Urothelium cell line (cell line): Measurements from ENCODE around the gene DDX28.
A peak's percentile ranks its signal among the peaks of the same experiment; 100 is the strongest.

Experiments
- DNase-seq: peaks from one replicate; pipeline ENCODE4 v3.0.0; 2011; ENCODE audit warnings: low spot score, mixed read lengths
- FAIRE-seq: peaks from 2 replicates; lab custom pipeline; 2011; peaks lifted over from hg19 to GRCh38; lab: Jason Lieb, UNC

The DDX28 gene, protein sequence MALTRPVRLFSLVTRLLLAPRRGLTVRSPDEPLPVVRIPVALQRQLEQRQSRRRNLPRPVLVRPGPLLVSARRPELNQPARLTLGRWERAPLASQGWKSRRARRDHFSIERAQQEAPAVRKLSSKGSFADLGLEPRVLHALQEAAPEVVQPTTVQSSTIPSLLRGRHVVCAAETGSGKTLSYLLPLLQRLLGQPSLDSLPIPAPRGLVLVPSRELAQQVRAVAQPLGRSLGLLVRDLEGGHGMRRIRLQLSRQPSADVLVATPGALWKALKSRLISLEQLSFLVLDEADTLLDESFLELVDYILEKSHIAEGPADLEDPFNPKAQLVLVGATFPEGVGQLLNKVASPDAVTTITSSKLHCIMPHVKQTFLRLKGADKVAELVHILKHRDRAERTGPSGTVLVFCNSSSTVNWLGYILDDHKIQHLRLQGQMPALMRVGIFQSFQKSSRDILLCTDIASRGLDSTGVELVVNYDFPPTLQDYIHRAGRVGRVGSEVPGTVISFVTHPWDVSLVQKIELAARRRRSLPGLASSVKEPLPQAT

DNA sequence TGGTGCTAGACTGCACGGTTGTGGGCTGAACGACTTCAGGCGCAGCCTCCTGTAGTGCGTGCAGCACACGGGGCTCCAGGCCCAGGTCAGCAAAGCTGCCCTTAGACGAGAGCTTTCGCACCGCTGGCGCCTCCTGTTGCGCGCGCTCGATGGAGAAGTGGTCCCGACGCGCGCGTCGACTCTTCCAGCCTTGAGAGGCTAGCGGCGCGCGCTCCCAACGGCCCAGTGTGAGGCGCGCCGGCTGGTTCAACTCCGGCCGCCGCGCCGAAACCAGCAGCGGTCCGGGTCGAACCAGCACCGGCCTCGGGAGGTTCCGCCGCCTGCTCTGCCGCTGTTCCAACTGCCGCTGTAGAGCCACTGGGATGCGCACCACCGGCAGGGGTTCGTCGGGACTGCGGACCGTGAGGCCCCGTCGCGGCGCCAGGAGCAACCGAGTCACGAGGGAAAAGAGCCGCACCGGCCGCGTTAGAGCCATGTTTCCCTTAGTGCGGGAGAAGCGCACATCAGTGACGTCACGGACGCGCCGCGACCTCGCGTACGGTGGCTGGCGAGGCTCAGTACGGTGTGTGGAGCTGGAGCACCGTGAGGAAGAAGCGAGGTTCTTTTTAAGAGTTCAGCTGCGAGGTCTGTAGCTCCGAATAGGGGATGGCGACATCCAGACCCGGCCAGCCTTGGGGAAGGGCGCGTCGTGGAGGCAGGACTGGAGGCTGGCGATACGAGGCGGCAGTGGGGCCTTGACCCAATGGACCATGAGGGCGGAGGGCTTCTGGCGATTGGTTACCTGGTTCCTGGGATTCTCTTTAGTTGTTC, at the start of gene DDX28, which contains the start of gene DUS2:
TSS of gene DDX28 (minus strand) at position 505 of the 810 bp plus-strand sequence. CDS start at position 475, 30 bp downstream.
TSS of gene DUS2 (plus strand) at position 557 of the 810 bp plus-strand sequence. CDS start 14,740 bp downstream, outside the sequence.
- DNase-seq = peak; percentile 89
- peak; percentile 13 for FAIRE-seq

DNA sequence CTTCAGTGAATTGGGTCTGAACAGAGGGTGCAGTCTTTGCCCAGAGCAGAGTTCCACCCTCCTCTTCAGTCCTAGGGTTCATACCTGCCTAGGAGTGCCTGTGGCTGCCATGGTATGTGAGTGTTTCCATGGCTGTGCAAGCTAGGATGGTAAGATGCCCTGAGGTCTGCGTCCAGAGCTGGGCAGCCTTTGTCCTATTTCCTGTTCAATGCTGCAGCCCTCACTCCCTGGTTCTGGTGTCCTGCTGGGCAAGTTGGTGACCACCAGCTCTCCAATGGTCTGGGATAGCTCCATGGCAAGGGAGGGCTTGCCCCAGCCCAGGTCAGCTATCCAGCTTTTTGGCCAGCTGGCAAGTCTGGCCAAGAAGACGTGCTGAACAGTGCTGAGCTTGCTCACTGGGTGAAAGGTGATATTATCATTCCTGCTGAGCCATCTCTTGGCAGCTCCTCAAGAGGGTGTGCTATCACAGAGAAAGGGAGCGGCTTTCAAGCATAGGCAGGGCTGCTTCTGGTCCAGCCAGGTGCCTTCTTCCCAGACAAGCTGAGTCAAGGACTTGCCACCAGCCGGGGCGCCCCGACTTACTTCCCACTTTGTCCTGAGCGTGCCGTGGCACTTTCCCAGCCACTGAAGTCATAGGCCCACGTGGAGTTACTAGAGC, 49.1 kb upstream of the DDX28 start:
- FAIRE-seq = no peak
- no peak for DNase-seq

DNA sequence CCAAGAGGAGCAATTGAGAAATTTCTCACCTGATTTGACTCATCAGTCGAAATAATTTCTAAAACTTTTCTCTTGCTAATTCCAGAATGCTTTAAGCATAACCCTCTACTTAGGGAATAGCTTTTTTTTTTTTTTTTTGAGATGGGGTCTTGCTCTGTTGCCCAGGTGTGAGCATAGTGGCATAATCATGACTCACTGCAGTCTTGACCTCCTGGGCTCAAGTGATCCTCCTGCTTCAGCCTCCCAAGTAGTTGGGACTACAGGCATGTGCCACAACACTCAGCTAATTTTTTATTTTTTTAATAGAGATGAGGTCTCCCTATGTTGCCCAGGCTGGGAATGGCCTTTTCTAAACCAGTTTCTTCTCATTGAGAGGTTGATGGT, 48.5 kb upstream of the DDX28 start:
- DNase-seq (no peak), FAIRE-seq (no peak)

DNA sequence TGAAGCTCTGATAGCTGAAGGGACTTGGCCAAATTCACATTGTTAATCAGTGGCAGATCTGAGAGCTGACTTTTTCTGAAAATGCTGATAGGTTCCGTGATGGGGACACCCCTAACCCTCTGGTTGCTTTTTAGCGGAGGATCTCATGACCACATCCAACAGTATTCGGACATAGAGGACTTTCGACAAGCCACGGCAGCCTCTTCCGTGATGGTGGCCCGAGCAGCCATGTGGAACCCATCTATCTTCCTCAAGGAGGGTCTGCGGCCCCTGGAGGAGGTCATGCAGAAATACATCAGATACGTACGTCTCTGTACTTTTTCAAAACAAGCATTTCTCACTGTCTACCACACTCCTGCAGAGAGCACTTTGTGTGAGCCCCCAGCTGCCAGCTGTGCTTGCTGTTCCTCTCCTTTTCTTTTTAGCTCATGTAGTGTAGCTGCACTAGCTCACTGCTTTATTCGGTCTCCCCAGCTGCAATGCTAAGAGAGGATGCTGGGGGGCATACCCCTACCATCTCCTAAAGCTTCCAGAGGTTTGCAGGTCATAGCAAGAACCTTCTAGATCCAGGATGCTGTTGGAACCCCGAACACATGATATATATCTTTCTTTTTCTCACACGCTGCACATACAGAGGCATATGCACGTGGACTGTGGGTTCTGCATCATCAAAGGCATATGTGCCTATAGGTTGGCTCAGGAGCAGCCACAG, 47.9 kb upstream of the DDX28 start:
- no peak for DNase-seq
- no peak for FAIRE-seq

DNA sequence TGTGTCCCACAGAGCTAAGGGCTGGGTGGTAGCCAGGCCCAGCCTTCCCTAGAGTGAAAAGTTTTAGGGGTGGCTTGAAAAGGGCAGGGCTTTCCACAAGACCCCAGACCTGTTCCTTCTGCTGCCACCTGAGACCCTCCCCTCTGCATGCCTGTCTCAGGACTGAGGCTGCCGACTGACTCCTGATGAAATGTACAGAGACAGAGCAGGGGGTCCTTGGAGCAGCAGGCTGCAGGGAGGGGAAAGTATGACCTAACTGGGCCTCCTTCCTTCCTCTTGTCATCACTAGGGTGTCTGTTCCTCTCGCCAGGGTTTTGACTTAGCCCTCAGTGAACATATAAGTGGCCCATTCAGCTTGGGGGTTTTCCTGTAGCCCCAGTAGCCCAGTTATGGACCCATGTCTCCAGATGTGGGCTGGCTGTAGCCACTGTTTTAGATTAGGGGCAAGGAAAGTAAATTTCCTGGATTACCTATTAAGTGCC, 47.3 kb upstream of the DDX28 start:
- DNase-seq (no peak), FAIRE-seq (no peak)

DNA sequence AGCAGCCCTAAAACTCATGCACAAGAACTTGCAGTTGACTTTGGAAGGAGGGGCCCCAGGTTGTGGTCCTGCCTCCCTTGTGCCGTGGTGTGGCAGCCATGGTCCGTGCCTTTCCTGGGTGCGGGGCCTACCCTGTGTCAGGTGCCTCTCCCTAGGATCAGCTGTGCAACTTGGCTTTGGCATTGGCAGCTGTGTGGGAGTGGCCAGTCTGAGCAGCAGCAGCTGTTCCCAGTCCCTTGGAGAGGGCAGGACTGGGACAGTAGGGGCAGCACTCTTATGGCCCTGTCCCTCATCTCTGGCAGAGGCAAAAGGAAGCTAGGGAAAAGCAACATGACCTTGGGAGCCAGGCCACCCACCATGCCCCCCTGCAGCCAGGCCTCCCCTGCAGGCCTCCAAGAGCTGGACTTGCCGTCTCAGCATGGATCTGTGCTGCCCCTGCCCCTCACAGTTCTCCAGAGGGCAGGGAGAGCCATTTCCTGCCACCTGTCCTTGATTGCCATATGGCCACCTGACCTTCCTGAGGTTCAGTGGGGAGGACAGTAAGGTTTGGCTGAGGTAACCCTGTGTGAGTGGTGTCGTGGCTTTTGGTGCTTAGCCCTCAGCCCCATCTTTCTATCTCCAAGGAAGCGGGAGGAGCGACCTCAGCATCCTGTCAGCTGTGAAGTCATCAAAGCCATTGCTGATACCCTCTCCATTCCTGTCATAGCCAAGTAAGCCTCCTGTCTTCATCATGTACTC, 46.6 kb upstream of the DDX28 start:
- DNase-seq (no peak), FAIRE-seq (no peak)

DNA sequence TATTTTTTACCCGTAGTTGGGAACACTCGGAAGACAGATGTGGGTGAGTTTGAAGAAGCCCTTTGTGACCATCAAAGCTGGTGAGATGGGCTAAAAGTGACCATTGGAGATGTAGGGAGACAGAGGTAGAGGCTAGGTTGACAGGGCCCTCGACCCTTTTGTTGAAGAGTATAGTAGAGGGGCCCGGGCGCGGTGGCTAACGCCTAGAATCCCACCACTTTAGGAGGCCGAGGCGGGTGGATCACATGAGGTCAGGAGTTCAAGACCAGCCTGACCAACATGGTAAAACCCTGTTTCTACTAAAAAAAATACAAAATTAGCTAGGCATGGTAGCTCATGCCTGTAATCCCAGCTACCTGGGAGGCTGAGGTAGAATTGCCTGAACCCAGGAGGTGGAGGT, 45.9 kb upstream of the DDX28 start:
- no peak for FAIRE-seq
- no peak for DNase-seq

DNA sequence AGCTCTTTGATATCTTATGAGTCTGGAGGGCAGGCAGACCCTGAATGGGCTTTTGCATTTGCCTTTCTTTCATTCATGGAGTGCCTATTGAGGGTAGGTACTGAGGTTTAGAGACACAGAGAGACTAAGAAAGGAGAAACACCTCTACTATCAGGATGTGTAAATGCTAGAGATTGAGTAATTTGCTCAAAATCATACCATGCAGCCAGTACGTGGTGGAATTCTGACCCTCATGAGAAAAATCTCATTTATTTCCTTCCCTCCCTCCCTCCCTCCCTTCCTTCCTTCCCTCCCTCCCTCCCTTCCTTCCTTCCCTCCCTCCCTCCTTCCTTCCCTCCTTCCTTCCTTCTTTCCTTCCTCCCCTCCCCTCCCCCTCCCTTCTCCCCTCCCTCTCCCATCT, 43.7 kb upstream of the DDX28 start:
- FAIRE-seq (no peak), DNase-seq (no peak)

DNA sequence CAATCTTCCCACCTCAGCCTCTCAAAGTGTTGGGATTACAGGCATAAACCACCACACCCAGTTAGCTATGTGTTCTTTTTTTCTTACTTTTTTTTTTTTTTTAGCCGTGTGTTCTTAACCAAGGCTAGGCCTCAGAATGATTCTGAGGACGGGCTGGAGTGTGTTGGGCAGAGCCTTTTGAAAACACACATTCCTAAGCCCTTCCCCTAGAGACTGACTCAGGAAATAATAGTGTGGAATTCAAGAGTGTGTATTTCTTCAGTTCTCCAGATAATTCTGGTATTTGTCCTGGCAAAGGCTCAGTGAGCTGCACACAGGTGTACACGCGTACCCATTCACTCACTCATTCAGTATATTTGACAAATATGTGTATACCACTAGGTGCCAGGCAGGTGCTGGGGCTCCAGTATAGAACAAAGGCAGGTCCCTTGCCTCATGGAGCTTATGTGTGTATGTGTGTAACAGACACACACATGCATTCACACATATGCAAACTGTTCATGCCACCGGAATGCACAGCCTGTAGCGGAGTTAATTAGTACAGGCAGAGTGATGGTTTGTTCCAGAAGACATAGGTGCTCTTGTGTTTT, 42.8 kb upstream of the DDX28 start:
- FAIRE-seq (no peak), DNase-seq (no peak)

DNA sequence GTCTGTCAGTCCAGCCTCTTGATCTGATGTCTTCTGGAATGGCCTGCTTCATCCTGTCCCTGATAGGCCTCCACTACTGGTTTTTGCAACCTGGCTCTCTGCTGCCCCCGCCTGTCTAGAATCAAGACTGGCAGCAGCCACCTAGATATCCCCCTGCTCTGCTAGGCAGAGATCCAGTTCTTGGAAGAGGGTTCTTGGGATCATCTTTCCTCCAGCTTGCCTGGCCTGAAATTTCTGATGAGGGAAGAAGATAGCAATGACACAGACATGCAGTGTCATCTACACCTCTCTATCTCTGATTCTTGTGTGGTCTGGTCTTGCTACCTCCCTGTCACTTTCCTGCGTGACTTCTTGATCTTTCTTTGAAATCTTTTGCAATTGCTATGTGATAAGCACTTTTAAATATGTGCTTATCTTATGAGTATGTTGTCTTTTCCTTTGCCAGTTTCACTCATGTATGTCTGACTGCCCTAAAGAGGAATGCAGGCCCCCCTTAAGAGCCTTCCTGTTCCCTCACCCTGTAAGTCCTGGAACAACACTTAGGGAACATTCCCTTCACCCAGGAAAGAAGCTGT, 41.8 kb upstream of the DDX28 start:
- FAIRE-seq (no peak), DNase-seq (peak; percentile 81)

DNA sequence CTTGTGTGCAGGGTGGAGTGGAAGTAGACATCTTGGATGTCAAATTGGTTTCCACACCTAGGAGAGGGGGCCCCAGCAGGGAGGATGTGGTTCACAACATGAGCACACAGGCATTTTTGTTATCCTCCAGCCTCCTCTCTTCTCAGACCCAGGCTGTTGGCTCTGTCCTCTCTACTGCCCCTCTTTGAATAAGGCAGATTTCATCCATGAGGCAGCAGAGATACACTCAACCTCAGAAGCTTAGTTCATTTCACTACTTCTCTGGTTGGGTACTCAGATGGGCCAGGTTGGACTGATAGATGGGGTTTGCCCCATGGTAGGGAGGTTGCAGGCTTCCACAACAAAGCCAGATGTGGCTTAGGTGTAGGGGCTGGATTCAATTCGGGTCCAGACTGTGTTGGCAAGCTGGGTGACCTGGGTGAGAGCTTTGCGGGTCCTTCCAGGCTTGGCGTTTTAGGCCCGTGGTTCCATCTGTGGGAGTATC, 39.9 kb upstream of the DDX28 start:
- DNase-seq (no peak), FAIRE-seq (no peak)

DNA sequence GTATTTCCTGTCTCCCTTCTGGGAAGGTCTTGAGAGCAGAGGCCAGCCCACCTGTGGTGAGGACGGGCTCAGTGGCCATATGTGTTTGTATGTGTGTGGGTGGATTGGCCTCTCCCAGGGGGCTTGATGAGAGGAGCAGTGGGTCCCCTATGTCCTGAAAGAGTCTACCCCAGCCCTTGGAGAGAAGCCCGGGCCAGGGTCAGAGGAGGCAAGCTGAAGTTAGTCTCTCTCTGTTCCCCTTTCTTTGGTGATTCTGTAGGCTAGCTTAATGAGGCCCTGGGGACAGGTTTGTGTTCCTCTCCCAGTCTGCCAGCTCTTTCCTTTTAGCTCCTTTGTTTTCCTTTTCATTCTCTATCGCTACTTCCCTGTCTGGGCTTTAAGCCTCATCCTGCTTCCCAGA, 38.4 kb upstream of the DDX28 start:
- DNase-seq = no peak
- FAIRE-seq = no peak

DNA sequence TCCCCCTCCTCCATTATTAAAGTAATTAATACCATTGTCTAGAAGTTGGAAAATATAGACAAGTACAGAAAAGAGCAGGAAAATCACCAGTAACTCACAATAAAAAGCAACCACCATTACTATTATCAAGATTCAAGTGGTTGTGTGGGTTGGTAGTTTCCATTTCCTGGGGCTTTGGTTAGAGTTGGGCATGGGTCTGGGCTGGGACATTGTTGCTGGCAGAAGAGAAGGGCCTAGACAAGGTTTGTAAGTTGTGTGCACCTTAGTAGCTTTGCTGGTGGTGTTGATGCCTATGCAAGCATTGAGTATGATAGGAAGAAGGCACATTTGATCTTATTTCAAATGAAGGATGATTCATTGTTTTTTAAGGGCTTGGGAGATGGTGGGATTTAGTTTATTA, 36.8 kb upstream of the DDX28 start:
- FAIRE-seq (no peak), DNase-seq (no peak)

DNA sequence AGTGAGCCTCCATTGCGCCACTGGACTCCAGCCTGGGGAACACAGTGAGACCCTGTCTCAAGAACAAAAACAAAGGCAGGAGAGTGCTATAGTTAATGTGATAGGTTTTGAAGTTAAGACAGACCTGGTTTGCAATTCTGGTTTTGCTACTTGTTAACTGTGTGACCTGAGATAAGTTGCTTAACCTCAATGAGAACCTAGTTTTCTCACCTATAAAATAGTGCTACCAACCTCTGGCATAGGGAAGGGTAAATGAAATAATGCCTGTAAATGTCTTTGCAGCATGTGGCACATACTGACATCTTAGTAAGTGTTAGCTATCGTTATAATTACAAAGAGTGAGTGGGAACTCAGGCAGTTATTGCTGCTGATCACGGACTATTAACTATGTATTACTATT, 32.4 kb upstream of the DDX28 start:
- no peak for FAIRE-seq
- no peak for DNase-seq

DNA sequence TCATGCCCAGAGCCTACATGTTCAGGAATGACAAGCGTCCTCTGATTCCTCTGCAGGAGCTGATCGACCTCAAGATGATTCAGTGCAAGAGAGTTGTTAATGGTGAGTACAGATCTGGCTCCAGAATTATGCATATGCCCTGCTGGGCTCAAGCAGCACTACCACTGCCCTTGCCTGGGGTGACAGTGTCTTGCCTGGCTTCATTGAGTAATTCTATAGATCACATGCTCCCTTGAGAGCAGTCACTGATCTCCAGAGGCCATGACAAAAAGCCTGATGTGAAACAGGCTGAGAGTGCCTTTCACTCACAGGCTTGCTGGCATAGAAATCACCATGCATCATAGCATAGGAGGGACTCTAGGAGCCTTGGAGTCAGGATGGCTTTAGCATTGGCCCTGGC, 26.4 kb upstream of the DDX28 start:
- no peak for FAIRE-seq

DNA sequence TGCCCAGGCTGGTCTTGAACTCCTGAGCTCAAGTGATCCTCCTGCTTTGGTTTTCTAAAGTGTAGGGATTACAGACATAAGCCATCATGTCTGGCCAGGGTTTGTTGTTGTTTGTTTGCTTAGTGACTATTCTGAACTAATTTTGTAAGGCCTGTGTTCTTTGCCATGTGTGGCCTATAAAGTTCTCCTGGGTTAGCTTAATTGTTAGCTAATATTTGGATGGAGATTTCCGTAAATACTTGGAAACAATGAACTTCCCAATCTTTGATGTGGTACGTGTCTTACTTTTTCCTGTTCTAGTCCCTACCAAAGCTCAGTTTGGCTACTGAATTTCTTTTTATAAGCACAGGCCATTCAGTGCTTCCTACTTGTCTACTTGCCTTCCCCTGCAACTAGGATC, 25.0 kb upstream of the DDX28 start:
- no peak for FAIRE-seq
- no peak for DNase-seq

More for the DNA sequence above, 26.4 kb upstream of the DDX28 start:
- no peak for DNase-seq

DNA sequence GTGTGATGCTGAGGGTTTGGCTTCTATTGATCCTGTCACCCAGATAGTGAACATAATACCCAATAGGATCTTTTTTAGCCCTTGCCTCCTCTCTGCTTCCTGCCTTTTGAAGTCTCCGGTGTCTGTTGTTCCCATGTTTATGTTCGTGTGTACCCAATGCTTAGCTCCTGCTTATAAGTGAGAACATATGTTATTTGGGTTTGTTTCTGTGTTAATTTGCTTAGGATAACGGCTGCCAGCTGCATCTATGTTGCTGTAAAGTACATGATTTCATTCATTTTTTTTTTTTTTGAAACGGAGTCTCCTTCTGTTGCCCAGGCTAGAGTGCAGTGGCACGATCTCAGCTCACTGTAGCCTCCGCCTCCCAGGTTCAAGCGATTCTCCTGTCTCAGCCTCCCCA, 23.1 kb upstream of the DDX28 start:
- DNase-seq (no peak), FAIRE-seq (no peak)

DNA sequence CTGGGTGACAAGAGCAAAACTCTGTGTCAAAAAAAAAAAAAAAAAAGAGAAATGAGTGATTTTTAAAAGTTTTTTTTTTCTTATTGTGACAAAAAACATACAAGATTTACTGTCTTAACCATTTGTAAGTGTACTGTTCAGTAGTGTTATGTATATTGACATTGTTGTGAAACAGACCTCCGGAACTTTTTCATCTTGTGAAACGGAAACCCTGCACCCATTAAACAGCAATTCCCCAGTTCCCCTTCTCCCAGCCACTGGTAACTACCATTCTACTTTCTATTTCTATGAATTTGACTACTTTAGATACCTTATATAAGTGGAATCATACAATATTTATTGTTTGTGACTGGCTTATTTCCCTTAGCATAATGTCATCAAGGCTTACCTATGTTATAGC, 18.8 kb upstream of the DDX28 start:
- FAIRE-seq (no peak), DNase-seq (no peak)
